Measurements from ENCODE around the gene CSGALNACT2. TPM values are rescaled to one million over a fixed set of nuclear protein-coding genes. Genes with fewer than 3 reads are reported as not detected.

The CSGALNACT2 gene
- total and polyA plus RNA-seq, 10 of the 15 experiments (the other 5 are each of a cell fraction or from before 2014, with no cell fraction given) = 2.5 to 12.6 (median 8.7) TPM

DNA sequence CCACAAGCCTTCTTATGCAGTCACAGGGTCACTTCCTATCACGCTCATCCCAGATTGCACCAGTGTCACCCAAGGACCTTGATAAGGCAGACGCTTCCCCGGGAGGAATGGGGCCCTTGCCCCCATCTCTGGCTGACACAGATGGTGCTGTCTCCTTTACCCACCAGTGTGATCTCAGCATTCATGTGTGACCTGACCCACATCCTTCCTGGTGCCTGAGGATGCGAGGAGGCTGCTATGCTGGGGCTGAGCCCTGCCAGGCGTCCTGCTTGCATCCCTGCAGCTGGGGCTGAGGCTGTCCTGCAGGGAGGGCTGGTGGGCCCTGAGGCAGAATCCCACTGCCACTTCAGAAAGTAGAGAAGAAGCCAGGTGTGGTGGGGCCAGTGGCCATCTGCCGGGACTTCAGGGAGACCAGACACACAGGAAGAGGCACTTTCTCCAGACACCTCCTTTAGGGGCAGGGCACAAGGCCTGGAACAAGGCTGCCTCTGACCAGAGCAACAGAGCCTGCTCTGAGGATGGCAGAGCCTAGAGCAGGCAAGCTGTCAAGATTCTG is 93.4 kb downstream of the CSGALNACT2 start:
- Histone ChIP-seq H3K27ac (ENCODE audit: control insufficient read depth, insufficient read depth) (no peak overlapping the region), H3K4me1 (ENCODE audit: control insufficient read depth, insufficient read depth, low read length) (no peaks in the 10 kb centered on the region)
- 8% methylated on average over 5 of the region's 6 CpGs for WGBS (ENCODE audit: insufficient coverage, insufficient replicate concordance, low lambda C conversion rate, missing lambda C conversion rate)

More for the DNA sequence above, 93.4 kb downstream of the CSGALNACT2 start:
- BruUV-seq (replicated peaks) = no TSS peak
- H3K9me3 ChIP-seq (replicated peaks; ENCODE audit: control insufficient read depth, insufficient read depth, low read length) = no peaks in the 10 kb centered on the region
- intact Hi-C loops (cut with micrococcal nuclease; ENCODE audit: unreplicated experiment) (no loop called here), in situ Hi-C loops (cut with MboI) (no loop called here)
- H3K27me3 ChIP-seq (replicated peaks in 1 of 2; ENCODE audit: control insufficient read depth in 2 of 2, insufficient read depth in 2 of 2, low read length in 1 of 2) = peaks cover 0 to 17% of the 10 kb centered on the region in 2 experiments; a peak in 2 of 4 replicates
- no peak overlapping the region for H2AFZ ChIP-seq (ENCODE audit: control insufficient read depth, low read depth, low read length)
- POLR2A ChIA-PET = no interaction called here
- TF ChIP-seq NFYB (IDR thresholded peaks at IDR 0.05; ENCODE audit: insufficient read depth, low read depth, low read length) (no peak), RELA (IDR thresholded peaks at IDR 0.05; ENCODE audit: borderline replicate concordance, partially characterized antibody) (no peak), YY1 (IDR thresholded peaks at IDR 0.05; ENCODE audit: low read depth, low read length) (no peak), SMC3 (IDR thresholded peaks at IDR 0.05; ENCODE audit: borderline replicate concordance, low read length) (no peak), CBX5 (IDR thresholded peaks at IDR 0.05; ENCODE audit: low read depth) (no peak), TBL1XR1 (IDR thresholded peaks at IDR 0.05; ENCODE audit: low read depth, low read length) (no peak), FOS (IDR thresholded peaks at IDR 0.05; ENCODE audit: borderline replicate concordance, extremely low read depth, insufficient read length) (no peak), SMAD5 (IDR thresholded peaks at IDR 0.05; ENCODE audit: low read depth) (no peak)
- TF ChIP-seq, protein P1, sequence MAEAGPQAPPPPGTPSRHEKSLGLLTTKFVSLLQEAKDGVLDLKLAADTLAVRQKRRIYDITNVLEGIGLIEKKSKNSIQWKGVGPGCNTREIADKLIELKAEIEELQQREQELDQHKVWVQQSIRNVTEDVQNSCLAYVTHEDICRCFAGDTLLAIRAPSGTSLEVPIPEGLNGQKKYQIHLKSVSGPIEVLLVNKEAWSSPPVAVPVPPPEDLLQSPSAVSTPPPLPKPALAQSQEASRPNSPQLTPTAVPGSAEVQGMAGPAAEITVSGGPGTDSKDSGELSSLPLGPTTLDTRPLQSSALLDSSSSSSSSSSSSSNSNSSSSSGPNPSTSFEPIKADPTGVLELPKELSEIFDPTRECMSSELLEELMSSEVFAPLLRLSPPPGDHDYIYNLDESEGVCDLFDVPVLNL (IDR thresholded peaks at IDR 0.05; ENCODE audit: low read depth, low read length) = no peak
- SMC1A ChIA-PET (ENCODE audit: uncharacterized antibody, unreplicated experiment) = no interaction called here
- H3K4me2 ChIP-seq (ENCODE audit: control insufficient read depth, insufficient read depth) = no peak overlapping the region
- H4K20me1 ChIP-seq (ENCODE audit: control insufficient read depth, insufficient read depth) = no peaks in the 10 kb centered on the region
- peak; percentile 35 for ATAC-seq
- no peak overlapping the region for H3K4me3 ChIP-seq
- CTCF ChIA-PET = interaction anchor here (2.3 kb wide), 1 partner anchor 27 kb away, joined by 5 read pairs; no protein-coding TSS in a partner anchor
- FAIRE-seq = no peak
- no peaks in the 10 kb centered on the region for H3K36me3 ChIP-seq (ENCODE audit: control insufficient read depth in 2 of 2, insufficient read depth in 2 of 2, low read length in 1 of 2)
- RAD21 ChIA-PET (ENCODE audit: unreplicated experiment) = interaction anchor here (0.7 kb wide), 1 partner anchor 141 kb away, joined by 3 read pairs; no protein-coding TSS in a partner anchor
- DNase-seq (ENCODE audit: low read depth, low spot score) = no peak
- H3K9ac ChIP-seq (ENCODE audit: control insufficient read depth, insufficient read depth, low read length) = no peak overlapping the region
- H3K79me2 ChIP-seq (ENCODE audit: control insufficient read depth, insufficient read depth, low read length) = no peaks in the 10 kb centered on the region
